GM18907 (cell line): ENCODE data around the gene ENC1.
A peak's percentile ranks its signal among the peaks of the same experiment; 100 is the strongest.

Experiments
- ATAC-seq: cut with Tn5 transposase; IDR thresholded peaks from one replicate; pipeline ENCODE4 v1.9.1; 2021; ENCODE audit warnings: mild to moderate bottlenecking, moderate library complexity; ENCODE audit not compliant: unreplicated experiment

ENC1 gene

DNA sequence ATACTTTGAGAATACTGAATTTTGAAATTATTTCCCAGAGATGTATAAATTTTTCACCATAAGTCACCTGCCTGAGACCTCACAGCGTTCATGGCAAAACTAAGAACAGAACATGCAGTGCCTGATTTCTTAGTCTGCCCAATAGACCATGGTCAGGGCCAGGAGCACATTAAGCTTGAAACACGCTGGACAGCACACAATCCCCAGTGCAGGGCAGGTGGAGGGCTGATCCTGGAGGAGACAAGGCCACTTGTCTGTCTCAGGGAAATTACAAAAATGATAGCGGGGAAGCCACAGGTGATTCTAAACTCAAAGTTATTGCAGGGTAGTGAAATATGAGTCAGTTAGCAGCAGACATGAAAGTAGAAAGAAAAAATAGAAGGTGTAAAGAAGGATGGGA lies 18.6 kb upstream of the ENC1 start:
- ATAC-seq = no peak

DNA sequence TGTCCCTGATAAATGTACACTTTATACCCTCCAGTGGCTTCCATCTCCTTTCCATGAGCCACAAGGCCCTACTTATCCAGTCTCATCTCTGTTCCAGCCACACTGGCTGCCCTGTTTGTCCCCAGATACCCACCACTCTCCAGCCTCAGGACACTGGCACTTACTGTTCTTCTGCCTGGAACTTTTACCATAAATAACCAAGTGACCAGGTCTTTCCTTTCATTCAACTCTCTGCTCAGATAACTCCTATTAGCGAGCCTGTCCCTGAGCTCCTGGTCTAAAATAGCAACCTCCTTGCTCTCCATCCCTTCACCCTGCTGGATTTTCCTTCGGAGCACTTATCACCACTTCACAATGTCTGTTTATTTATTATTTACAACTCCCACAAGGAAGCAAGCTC lies 16.6 kb upstream of the ENC1 start:
- no peak for ATAC-seq

DNA sequence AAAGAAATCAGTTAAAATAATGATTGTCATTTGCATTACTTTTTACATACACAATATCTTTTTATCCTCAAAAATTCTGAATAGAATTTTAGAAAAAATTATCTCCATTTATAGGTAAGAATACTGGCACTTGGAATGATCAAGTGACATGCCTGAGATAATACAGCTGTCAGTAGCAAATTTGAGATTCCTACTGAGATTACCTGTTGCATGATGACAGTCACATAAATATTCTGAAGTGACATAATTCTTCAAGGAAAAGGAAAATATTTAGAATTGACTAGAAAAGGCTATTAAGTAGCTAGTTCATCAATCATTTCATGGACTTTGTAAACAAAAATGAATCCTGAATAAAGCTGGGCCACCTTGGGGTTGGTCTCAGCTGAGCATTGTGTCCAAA lies 15.2 kb upstream of the ENC1 start:
- ATAC-seq = no peak

DNA sequence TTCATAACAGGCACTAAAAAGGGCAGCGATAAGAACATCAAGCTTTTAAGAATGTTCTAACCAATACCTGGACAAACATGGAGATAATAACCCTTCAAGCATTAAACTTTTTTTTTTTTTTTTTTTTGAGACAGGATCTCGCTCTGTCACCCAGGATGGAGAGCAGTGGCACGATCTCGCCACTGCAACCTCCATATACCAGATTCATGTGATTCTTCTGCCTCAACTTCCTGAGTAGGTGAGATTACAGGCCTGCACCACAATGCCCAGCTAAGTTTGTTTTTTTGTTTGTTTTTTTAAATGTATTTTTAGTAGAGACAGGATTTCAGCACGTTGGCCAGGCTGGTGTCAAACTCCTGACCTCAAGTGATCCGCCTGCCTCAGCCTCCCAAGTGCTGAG lies 14.7 kb upstream of the ENC1 start:
- ATAC-seq = no peak

DNA sequence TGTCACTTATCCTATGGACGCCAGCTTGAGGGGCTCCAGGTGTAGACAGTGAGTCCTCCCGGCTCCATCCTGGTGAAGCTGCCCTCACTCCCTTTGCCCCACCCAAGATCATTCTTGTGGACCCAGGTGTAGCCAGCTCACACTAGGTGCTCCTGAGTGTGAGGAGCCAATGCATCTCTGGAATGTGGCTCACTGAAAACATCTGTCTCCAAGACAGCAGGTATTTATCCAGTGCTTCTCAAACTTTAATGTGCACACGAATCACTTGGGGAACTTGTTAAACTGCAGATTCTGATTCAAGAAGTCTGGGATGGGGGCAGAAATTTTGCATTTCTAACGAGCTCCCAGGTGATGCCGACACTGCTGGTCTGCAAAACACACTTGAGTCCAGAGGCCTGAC lies 13.5 kb upstream of the ENC1 start:
- ATAC-seq = no peak

DNA sequence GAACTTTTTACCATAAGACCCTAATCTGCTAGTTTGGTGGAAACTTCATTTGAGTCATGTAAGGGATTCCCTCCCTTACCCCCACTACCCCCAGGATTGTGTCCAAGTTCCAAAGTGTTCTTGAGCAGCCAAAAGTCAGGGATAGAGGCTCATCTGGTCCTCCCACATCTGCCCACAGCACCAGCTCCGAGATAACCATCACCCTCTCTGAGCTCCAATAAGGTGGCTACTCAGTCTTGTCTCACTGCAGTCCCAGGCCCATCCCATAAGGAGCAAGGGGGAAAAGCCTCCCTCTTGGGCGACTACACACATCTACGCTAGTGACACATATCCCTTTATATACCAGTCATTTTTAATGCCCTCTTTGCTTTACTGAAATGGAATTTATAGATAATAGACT lies 12.0 kb upstream of the ENC1 start:
- no peak for ATAC-seq

DNA sequence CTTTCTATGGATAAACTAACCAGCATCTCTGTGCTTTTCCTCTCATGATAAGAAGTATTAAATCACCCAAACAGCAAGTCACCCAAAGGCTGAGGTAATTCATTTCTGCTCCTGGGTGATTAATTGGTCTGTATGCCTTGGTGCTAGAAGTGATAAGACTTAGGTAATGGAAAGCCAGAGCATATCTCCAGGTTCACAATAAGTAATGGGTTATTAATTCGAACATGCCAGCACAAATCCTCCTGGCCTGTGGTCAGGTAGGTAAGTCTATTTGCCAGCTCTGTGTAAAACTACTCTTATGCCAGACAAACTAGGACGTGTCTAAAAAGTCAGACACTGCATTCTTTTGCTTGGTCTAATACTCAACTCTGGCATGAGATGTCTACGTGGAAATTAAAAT lies 11.2 kb upstream of the ENC1 start:
- ATAC-seq = no peak

DNA sequence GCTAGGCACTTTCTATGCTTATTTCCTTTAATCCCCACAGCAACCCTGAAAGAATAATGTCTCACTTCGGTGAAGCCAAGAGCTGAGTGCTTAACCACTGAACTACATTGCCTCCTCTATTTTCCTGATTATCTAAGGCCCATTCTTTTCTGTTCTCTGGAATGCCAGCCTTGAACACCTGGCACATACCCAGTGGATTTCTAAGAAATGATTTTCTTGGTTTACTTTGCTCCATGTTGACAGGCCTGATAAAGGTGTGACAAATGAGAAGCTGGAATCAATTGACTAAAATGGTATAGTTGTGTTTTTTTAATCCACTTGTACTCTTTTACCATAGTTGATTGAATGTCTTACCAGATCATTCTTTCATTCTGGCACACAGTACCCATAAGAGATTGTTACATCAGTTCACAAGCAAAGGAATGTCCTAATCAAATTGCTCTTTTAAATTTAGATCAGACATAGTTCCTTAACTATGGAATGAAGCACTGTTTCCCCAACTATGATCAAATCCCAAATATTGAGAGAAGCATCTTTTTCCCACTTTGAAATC lies 9.0 kb upstream of the ENC1 start:
- no peak for ATAC-seq

DNA sequence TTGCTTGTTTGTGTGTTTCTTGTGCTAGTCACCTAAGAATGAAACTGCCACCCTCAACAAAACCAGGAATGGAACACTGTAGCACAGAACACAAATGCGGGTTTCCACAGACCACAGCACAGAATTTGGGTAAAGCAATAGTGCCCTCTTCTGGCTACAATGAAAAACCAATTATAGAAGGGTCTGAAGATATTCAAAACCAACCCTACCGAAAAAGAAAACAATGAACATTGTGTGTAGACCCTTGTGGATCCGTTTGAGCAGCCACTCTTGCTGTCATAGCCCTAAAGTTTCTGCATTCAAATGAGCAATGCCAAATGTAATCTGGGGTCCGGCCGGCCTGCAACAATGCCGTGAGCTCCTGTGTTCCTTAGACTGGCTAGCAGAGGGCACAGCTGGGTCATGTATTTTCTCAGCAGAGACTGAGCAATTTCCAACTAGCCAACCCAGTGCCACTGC lies 8.3 kb upstream of the ENC1 start:
- ATAC-seq = no peak

DNA sequence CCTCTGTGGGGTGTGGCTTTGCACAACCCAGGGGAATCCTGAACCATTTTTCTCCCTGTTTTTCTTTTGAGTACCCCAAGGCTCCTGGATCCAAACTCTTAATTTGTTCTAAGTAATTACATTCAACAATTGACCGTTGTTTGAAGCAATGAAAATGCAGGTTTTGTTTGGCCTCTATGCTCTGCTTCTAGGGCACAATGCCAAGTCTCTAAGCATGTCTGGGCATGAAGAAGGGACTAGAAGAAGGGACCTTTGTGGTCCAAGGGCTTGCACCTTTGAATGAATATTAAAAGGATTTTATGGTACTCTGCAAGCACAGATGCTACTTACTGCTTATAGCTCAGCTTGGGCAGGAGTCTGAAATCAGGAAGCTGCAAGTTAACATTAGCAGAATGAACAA lies 6.6 kb upstream of the ENC1 start:
- ATAC-seq = no peak

DNA sequence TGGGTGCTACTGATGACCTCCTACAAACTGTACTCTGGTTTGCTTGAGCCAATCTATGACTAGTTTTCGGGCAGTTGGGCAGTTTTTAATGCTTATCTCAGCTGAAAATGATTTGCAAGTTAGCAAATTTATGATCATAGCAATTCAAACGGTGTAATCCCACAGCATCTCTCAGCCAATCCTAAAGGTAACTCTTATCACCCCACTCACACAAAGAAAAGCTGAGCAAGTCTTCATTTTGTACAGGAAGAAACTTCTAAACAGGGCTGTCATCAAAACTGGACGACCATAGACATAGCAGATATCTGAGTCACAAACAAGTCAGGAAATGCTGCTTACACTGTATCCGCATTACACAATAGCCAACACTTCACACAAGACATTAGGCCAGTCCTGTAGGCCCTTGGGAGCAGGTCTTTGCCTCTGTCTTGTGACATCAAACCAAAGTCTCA lies 2.6 kb upstream of the ENC1 start:
- no peak for ATAC-seq

DNA sequence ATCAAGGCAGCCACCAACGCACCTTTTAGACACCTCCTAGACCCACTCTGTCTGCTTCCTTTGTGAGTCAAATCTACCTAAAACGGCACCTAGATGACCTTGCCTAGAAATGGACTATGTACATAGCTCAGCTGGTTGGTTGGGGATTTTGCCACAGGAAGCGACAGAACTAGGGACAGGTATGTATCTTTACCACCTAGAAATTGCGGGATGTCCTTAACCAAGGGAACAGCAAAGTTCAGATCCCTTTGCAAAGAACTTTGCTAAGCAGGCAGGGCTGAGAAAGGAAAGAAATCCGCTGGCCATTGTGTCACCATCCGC lies 2.0 kb upstream of the ENC1 start:
- ATAC-seq = no peak

DNA sequence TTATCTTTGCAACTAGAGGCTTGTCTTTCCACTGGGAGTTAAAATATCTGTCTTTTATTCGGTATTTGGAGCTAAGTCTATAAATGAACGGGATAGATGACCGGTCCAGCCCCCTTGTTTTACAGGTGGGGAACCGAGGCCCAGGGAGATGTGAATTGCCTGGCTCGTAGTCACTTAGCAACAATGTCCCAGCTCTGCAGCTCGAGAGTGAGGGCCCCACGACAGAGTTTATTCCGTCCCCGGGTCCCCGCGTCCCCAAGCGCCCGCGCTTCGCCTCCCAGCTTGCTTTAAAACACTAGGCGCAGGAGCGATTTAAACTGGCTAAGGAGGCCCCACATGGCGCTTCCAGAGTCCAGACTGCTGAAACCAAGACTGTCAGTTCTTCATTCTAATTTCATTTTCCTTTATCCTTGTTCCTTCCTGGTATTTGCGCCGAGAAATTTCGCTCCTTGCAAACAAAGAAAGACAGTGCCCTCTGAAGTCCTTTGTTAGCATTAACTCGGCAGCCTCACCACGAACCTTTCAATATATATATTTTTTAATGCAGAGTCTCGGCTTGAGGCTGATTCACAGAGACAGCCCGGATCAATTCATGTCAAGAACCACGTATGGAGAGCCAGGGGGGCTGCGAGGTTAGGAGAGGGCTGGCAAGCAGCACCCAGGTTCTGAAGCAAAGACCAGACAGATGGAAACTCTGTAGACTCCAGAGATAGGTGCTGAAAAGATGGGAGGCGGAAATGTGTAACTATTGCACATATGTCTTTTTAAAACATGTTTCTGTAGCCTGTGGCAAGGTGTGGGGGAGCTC lies 1.4 kb upstream of the ENC1 start:
- ATAC-seq = no peak

DNA sequence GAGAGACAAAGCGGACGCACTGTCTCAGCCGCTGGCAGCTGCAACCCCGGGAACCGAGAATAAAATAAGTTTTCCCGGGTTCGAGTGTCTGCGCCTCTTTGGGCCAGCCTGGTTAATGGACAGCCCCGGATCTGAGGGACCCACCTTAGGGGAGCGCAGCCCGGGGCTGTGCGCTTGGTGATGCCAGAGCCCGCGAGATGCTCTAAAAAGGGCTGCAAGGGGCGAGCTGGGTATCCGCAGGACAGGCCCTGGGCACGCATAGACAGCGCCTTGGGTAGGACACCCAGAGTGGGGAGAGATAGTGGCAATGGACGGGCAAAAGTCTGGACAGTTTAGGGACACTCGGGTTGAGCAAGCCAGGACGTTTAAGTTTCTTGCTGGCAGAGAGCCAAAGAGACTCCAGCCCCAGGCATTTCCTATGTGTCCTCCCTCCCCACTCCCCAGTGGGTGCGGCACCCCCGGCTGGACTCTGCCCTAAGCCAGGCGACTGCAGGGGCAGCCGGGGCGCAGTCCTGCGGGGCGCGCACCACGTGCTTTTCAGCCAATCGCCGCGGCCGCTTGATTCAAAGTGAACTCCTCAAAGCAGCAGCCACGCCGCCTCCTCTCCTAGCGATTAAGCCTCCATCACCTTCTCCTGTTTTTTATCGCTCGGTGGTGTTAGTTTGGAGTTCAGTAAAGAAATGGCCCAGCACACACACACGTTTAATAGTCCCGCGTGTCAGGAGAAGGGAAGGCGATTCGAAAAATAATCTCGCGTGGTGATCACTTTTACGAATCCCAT lies 616 bp upstream of the ENC1 start:
- peak; percentile 24 for ATAC-seq

DNA sequence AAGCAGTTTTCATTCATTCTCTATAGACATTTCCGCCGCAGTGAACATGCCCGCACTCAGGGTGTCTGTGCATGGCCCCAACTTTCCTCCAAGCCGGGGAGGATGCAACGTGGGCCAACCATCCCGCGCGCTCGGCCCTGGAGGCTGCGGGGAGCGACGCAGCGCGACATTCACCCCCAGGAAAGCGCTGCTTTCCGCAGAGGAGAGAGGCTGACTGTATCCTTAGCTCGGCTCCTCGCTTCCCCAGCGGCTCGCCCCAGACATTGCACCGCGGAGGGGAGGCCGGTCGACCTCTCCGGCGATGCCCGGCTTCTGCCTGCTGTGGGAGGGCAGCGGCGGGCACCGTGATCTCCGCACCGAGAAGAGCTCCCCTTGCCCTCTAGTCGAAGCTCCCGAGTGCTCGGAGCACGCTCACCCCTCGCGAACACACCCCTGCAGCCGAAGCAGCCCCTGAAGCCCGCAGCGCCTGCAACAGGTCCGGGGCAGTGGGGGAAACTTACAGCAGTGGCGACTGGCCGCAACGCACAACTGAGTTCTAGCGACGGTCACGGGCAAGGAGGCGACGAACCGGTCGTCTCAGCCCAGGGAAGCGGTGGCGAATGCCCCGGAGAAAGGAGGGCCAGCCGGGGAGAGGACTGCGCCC lies 600 bp downstream of the ENC1 start:
- peak; percentile 21 for ATAC-seq

DNA sequence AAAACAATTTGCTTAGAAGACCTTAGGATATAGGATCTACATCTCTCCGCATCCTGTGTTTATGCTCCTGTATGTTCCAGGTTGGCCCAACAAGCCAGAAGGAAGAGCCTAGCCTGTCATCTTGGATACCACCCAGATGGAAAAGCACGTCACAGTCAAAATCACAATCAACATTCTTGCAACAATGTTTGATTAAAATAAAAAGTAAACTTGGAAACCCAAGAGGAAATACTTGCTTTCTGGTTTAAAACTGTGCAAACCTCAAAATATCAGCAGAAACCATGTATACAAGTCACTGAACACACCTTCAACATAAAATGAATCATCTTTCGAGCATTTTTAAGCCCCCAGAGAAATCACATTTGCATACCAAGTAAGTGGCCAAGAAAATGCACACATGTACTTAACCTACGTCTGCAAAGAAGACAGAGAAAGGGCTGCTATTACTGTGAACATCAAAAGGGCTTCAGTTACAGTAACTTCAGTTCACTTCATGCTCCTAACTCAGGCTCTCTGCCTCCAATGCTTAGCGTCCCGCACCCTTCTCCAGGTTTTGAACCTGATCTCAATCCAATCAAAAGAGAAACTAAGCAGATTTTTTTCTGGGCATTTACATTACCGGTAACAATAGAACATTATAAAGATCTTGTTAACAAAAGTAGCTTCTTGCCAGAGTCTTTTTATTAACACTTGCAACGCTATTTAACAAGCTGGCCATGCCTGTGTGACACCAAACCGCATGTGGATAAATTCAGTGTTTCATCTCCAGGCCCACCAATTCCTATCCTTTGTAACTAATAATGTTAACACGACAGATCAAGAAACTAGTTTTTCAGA lies 1.3 kb downstream of the ENC1 start:
- ATAC-seq = peak; percentile 34

DNA sequence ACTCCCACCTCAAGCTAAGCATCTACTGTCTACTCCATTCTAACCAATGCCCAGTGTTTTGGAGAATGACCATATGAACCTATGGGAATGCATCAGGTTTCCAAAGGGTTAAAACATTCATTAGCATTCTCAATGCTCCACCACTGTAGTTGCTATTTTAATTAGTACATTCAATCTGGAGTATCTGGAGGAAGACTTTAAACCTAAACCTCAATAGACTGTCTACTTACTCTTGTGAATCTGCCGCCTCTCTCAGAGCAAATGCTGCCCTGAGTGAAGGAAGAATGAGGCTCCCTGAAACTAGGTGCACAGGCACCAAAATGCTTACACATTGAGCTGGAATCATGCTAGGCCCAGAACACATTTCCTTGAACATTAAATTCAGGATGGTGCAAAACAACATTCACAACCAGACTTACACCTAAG lies 2.0 kb downstream of the ENC1 start:
- ATAC-seq = no peak

DNA sequence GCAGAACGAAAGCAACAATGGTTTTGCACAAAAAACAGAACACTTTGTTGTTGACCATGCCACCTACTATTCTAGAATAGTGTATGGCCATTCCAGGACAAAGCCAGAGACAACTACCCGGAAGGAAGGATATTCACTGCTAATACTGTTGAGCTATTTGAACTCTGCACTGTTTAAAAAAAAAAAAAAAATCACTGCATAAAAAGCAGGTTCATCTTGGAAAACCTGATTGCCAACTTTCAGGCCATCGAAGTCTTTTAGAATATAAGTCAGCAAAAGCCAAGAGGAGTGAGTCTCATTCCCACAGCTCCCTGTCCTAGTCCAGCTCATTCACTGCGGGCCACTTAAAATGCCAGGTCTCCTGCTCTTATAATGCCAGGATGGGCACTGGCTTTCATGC lies 4.0 kb downstream of the ENC1 start:
- ATAC-seq = no peak

DNA sequence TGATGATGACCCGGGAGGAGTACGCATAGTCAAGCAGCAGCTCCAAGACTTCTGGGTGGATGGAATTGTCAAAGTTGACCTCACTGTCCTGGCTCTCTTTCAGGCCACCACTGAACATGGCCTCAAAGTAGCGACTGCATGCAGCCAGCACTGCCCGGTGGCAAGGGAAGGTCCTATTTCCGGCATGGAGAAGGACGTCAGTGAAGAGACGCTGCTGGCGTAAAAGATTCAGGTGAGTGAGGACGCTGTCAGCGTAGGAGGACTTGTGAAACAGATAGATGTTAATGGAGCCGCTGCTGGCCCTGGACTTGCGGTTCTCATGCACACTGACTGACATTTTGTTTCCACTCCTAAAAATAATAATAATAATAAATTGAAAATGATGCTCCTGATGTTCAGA lies 4.4 kb downstream of the ENC1 start:
- ATAC-seq = no peak

DNA sequence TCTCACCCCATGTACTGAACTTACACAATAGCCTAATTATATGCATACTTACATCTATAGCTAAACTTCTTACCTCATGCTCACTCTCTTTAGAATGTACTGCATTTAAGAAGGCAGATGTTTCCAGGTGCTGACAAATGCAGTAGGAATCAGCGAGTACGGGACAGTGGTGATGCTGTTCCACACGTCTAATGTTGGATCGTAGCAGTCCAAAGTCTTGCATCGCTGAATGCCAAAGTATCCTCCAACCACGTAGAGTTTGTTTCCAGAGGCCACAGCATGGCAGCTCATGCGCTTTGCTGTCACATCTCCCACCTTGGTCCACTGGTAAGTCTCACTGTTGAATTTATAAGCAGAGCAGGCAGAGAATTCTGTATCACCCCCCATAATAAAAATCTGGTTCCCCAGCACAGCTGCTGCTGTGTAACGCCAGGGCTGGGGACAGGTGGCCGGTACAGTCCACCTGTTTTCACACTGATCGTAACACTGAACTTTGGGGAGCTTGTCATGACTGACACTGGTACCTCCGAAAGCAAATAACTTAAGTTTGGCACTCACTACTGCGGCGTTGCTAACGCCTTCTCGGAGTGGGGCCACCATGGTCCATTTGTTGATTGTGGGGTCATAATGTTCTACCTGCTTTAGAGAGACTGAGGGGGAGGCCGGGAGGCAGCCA lies 5.8 kb downstream of the ENC1 start:
- no peak for ATAC-seq
